Fibroblast of the conjunctiva (primary cell): ENCODE data around the gene PSMD7.

Source experiments
- DNase-seq: peaks from one replicate; pipeline ENCODE4 v3.0.0-alpha.2; 2010; ENCODE audit warnings: low read depth

PSMD7 gene

DNA sequence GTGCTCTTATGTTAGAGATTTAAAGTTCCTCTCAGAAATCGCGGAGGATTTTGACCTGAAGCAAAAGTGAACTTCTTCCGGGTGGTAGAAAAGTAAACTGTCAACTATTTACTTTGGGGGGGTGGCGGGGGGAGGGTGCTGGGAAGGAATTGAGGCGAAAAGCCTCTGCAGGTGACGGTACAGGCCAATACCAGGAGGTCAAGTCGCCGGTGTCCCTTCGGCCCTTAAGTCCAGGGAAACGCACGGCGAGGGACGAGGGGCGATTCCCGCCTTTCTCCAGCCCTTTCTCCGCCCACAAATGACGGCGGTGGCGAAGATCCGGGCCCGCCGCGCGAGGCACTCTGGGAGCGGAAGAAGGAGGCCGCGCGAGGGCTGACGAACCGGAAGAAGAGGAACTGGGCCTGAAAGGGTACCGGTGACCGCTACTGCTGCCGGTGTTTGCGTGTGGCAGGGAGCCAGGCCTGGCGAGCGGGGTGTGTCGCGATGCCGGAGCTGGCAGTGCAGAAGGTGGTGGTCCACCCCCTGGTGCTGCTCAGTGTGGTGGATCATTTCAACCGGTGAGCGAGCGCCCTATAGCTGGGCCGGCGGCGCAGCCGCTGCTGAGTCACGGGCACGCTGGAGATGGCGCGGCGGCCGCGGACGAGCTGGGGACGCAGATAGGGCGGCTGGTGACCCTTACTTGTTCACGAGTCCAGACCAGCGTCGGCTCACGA, at the start of gene PSMD7:
Gene PSMD7 (plus strand): TSS at position 383 of the 713 bp plus-strand sequence. CDS start 101 bp downstream, at position 484.
- DNase-seq: peak; percentile 54

DNA sequence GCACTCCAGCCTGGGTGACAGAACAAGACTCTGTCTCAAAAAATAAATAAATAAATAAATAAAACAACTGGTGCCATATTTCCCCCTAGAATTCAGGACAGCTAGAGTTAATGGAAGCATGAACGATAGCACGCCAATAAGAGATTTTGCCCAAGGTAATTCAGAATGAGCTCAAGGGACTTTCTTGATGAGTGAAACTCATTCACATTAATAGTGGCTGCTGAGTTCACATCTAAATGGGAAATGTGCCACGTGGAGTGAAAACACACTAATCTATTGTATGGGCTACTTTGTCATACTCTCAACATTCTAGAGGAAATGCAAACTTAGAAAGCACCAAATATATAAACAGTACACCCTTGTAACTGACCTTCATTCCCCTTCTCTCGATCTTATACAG, 47.4 kb upstream of the PSMD7 start:
- no peak for DNase-seq

DNA sequence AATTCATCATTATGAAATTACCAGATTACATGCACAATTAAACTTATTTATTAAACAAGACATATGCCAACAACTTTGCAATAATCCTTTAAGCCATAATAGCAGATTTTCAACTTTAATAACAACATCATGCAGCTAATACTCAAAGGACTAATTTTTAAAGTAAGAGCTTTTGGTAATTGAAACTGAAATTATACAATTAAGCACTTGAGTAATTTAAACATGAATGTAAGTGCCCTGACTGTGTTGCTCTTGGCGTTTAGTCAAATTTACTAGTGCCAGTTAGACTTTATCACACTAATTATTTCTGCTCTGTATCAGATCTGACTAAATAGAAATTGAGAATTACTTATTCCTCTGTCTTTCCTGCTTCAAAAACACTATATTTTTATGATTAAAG, 46.8 kb upstream of the PSMD7 start:
- DNase-seq: no peak

DNA sequence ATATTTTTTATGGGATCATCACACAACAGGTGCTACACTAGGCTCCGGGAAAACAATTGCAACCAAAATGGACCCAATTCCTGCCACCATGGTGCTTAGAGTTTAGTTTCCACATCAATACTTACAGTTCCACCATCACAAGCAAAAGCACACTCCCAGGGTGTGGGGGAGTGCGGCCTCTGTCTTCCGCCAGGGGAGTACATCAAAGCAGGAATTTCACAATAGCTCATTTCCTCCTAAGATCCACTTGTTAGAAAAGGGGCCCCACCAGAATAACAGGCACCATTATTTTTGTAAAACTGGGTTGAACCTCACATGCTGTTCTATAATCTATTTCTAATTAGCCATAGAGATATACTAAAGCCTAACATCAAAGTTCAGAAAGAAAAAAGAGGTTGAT, 44.3 kb upstream of the PSMD7 start:
- DNase-seq: no peak

DNA sequence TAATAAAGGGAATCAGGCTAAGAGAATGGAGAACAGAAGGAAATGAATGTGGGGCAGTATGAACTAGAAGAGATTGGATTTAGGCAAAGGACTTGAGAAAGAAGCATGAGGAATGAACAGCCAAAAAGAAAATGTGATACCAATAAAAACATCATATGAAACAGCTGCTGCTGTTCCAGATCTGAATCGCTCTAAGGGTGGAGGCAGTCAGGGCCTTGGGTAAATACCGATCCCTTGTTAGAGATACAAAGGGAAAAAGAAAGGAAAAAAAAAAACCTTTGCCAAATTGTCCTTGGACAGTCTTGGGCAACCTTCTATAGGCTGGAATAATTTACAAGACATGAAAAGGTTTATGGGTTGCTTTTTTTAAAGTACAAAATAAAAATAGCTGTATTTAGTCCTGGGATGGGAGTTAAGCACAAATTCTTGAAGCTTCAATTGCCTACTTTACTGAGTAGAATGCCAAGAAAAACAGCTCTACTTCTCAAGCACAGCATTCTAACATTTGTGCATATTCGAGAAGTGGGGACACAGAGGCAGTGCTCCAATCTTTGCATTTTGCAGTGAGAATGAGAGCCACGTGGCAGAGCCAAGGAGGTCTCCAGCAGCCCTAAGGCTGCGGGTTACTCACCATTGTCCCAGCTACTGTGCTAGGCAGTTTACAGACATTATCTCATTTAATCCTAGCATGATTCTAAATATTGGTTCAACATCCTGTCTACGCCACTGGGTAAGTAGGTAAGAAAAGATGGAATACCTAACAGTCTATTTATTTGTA, 43.3 kb upstream of the PSMD7 start:
- DNase-seq: no peak

DNA sequence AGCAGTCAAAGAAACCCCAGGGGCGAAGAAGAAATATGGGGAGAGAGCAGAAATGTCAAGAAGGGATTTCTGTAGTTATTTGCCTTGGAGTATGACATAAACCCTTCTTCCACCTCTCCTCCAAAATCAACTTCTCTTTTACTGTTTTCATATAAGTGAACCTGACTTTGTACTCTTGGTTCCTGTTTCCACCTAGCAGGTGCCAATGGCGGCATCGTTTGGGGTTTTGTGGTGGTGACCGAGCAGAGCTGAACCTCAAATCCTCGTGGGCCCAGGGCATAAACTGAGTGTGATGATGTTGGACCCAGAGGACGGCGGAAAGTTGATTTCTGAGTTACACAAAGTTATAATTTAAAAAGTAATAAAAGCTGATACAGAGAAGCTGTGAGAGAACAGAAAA, 39.6 kb upstream of the PSMD7 start:
- no peak for DNase-seq

DNA sequence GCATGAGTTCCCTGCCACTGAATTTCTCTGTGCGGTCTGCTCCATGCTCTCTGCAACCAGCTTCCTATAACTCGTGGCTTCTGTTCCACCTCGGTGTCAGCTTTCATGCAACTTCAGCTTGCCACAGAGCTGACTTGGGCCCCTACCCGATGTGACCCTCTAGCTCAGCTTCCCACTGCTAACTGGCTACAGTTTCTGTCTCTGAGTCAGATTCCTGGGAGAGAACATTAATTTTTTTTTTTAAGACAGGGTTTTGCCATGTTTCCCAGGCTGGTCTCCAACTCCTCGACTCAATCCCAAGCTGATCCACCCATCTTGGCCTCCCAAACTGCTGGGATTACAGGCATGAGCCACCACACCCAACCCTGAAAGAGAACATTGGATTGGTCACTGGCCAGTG, 35.5 kb upstream of the PSMD7 start:
- DNase-seq: no peak

DNA sequence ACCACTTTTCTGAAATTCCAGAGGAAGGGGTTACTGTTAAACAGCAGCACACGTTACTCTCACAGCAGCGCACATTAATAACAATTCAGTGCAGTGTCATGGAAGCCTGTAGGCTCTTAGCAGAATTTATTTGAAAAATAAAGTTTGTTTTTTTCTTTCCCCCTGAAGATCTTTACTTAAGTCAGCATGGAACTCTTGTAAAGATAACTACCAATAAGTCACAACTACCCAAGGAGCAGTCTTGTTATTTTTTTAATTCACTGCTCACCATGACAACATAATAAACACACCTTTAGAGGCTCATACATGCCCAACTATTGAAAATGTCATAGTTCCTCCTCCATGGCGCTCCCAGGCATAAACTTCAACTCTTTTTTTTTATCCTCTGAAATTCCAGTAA, 31.8 kb upstream of the PSMD7 start:
- no peak for DNase-seq

DNA sequence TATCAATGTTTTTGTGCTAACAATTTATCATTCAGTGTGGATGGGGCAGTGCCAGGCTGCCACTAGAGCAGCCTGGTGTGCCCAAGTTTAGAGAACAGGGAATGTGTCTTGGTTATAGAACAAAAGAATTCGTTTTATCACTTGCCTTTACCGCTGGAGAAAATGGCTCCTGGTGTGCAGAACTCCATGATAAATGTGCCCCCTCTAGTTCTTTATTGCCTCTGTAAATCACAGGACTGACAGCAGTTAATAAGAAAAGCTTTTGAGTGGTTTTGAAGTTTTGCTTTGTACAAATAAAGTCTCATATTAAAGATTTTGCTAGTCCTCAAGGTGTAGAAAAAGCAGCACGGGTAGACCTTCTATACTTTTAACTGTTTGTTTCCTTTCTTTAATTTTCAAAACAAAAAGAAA, 28.2 kb upstream of the PSMD7 start:
- no peak for DNase-seq

DNA sequence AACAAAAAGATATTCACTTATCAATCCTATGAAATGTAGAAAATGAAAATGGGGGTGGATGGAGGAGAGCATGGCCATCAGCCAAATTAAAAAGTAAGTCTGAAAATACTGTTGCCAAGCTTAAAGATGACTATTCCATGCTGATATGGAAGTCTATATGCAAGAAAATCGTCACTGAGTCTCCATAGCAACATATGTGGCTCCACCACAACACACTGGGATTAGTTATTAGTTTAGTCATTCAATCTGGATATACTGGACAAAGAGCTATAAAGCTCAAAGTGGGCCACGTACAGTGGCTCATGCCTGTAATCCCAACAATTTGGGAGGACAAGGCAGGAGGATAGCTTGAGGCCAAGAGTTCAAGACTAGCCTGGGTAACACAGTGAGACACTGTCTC, 24.7 kb upstream of the PSMD7 start:
- no peak for DNase-seq

DNA sequence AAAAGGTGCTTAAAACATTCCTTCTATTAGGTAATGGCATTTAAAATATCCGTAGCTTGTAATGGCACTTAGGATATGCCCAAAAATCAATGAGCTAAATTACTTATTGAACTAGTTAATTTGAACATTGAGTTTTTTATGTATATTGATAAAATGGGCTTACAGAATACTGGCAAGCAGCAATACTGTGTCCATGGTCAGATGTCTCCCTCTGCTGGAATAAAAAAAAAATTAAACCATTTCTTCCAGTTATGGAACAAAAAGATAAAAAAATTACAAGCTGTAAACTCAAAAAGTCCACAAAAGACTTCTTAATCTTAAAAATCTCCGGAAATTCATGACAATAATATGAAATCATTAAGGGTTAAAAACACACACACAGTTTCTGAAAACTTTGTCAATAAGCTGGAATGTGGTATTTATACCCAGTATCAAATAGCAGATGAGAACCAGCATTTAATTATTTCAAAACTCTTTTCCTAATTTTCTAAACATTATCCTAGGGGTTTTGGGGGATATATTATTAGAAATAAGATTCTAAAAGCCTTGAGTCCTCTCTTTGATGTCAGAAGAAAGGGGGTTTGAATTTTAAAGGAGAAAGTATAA, 21.5 kb upstream of the PSMD7 start:
- no peak for DNase-seq

DNA sequence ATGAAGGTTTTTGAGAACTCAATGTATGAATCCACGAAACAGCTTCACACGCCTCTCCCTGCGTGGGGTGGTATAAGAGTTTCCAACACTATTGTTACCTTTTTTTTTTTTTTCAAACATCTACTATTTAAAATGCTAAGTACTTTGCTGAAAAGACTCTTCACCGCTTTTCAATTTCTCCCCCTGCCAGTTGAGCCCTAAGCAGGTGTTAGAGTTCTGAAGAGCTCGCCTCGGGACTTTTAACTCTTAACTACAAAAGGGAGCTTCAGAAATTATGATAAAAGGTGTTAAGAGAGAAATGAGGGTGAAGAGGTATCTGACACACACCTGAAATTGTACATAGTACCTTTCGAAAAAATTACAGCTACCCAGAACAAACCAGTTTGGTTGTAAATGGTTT, 20.9 kb upstream of the PSMD7 start:
- DNase-seq: no peak

DNA sequence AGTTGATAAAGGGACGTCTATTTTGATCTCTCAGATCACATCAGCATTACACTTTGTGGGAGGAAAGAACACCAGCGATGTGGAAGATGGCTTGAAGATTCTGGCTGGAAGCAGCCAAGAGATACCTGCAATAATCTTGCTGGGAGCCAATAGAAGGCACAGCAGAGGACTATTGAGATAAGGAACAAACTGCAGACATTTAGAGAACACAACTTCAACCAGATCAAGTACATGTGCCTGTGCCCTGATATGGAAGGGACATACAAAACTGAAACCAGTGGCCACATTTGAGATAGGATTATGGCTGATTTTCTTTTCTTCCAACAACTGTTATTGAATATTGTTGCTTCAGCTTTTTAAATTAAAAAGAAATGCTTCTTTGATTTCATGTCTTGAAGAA, 18.6 kb upstream of the PSMD7 start:
- no peak for DNase-seq

DNA sequence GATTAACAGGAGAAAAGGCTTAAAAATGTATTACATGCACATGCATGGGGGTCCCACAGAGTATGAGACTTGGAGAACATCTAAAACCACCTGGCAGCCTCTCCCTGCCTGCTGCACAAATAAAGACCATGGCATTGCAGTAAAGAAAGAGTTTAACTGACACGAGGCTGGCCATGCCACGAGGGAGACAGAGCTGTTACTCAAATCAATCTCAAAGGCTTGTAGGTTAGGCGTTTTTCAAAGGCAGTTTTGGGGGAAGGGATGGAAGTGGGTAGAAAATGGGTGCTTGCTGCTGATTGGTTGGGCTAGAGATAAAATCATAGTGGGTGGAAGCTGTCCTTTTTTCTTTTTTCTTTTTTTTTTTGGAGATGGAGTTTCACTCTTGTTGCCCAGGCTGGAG, 17.3 kb upstream of the PSMD7 start:
- no peak for DNase-seq

DNA sequence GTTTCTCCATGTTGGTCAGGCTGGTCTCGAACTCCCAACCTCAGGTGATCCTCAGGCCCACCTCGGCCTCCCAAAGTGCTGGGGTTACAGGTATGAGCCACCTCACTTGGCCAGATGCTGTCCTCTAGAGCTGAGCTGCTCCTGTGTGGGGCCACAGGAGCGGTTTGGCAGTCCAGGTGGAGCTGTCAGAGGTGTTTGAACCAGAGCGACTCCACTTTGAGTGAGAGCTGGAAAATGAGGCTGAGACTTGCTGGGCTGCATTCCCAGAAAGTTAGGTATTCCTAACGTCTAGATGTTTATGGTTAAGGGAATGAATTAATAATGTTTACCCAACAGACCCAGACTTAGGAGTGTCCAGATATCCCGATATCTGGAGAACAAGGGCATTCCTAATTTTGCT, 16.8 kb upstream of the PSMD7 start:
- no peak for DNase-seq

DNA sequence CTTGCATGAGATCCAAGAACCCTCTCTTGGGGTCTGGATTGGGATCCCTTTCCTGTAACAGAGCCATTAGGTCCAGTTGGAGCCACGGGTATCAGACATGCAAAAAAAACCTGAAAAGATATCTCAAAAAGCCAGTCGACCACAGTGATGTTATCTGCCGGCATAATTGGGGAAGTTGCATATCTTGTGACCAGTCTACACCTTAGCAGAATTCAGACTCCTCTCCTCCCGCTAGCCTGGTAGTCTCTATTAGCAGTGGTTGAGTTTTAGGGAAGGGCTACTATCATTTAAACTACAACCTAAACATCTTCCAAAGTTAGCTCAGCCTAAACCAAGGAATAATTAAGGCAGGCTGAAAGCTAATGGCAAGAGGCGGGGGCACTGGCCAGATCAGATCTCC, 16.2 kb upstream of the PSMD7 start:
- DNase-seq: no peak

DNA sequence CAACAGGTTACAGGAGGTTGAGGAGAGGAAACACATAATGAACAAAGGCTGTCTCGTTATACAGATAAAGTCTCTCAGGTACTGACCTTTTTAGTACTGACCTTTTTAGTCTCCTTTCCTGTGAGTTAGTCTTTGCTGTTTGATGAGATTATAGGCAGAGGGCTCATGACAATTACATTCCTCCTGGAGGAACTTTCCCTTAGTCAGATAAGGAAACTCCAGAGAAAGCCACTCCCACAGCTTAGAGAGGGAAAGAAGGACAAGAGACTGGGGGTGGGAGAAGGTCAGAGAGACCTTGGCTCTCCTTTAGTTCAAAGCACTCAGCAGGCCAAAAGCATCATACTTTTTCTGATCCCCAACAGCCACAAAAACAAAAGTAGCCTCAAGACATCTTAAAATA, 15.3 kb upstream of the PSMD7 start:
- DNase-seq: no peak

DNA sequence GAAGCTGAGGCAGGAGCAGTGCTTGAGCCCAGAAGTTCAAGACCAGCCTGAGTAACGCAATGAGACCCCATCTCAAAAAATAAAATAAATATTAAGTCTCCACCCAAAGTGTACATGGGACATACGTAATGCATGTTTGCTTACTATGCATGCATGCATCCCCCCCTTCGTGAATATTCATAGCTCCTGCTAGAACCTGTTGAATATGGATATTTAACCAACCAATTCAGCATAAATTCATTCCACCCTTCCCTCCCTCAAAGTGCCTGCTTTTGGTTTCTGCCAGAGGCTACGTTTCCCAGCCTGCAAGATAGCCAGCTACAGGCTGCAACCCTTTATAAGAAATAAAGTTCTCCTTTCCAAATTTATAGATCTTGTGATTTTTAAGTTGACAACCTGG, 12.9 kb upstream of the PSMD7 start:
- no peak for DNase-seq

DNA sequence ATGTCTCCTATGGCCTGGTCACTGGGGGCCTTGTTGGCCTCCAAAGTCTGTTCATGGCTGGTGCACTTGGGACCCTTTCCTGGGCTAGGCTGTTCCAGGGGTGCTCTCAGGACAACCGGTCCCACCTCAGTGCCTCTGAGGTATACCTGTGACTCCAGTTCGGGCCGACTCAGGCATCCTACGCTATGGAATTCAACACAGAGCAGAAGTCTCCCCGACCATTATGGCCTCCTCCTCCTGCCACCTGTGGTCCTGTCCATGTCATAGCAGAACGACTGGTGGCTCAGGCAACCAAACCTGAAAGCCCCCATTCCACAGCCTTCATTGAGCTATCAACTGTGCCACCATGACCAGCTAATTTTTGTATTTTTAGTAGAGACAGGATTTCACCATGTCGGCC, 8.5 kb upstream of the PSMD7 start:
- no peak for DNase-seq

DNA sequence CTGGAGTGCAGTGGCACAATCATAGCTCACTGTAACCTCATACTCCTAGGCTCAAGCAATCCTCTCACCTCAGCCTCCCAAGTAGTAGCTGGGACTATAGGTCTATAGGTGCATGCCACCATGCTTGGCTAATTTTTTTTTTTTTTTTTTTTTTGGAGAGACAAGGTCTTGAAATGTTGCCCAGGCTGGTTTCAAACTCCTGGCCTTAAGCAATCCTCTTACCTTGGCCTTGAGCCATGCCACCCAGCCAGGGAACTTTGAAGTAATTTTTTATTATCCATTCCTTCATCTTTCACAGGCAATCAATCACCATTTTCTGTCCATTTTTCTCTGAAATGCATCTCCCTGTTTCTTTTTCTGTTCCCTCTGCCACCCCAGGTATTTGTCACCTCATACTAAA, 6.3 kb upstream of the PSMD7 start:
- no peak for DNase-seq

DNA sequence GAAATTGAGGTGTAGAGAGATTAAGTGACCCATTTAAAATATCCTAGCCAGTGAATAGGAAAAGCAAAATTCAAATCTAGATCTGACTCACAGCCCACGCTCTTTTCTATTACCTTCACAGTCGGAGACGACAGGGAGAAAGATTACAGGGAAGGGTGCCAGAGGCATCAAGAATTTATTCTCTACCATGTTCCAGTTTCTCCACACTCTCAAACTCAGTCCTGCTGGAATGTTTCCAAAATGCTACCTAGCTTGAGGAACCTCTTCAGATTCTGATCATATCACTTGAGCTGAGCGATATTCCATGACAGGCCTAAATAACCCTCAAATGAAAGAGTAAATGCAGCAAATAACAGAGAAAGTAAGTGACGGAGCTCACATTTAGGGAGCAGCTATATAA, 5.4 kb upstream of the PSMD7 start:
- no peak for DNase-seq

DNA sequence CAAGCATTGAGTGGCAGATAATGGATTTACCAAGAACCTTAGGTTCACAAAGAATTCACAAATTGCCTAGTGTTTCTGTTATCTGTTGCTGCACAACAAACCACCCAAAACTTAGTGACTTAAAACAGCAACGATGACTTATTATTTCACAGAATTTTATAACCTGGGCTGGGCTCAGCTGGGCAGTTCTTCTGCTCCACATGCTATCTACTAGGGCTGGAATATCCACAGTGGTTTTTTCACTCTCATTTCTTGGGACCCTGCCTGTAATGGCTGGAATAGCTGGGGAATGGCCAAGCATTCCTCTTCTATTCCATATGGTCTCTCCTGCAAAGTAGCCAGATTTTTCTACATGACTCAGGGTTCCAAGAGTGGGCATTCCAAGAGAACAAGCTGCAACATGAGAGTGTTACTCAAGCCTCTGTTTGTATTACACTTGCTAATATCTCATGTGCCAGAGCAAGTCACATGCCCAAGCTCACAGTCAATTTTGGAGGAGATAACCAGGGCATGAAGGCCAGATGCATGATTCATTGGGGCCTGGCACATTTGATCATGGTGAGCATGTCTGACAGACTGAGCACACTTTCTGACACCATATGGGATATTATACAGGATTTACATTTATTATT, 4.9 kb upstream of the PSMD7 start:
- no peak for DNase-seq

DNA sequence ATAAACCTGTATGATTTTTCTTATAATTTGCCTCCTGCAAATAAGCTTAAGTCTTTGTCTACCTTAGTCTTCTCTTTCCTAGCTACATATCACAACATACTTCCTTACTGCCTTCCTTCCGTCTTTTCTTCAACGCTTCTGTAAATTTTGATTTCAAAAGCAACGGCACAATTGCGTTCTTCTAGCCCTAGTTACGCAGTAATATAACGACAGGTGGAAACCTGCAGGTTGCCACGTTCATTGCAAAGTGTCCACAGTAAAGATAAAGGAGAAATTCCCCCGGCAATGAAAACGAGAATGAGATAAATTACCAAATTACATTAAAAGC, 546 bp upstream of the PSMD7 start:
- no peak for DNase-seq
